GM11168 (cell line): Measurements from ENCODE around the gene ZNF638.

Experiments used
- in situ Hi-C: fragments of 300-500 bp; cut with MboI; formaldehyde crosslinking; loops from one replicate; pipeline ENCODE4 v1.12.0; 2022; ENCODE audit warnings: low sequenced_read_pairs; ENCODE audit not compliant: unreplicated experiment

ZNF638 gene

DNA sequence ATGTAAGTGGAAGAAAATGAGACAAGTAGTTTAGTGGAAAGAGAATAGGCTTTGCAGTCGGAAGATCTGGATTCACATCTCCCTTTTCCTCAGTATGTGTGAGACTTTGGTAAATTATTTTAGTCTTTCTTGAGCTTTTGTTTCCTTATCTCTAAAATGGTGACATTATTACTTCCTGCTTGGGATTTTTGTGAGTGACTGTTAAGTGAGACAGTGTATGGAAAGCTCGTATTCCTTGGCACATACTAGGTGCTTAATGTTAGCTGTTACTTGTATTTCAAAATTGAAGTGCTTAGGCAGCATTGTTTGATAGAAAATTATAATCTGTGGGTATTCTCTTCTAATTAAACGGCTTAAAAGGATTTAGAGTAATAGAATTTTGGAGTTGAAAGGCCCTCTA, 2.0 kb downstream of the ZNF638 start:
- in situ Hi-C loops: no loop called here

DNA sequence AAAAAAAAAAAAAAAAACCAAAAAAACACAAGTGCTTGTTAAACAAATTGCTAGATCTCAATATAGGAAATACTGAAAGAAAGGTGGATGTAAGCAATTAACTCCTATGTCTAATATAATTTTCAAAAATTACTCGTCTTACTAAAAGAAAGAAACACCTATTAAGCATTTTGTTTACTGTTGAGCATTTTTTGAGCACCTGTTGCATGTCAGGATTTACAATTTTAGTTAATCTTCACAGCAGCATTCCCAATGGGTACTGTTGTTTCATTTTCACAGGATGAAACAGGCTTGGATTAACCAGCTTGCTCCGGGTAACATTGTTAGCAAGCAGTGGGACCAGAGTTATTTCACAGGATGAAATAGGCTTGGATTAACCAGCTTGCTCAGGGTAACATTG, 4.8 kb downstream of the ZNF638 start:
- in situ Hi-C loops: no loop called here

DNA sequence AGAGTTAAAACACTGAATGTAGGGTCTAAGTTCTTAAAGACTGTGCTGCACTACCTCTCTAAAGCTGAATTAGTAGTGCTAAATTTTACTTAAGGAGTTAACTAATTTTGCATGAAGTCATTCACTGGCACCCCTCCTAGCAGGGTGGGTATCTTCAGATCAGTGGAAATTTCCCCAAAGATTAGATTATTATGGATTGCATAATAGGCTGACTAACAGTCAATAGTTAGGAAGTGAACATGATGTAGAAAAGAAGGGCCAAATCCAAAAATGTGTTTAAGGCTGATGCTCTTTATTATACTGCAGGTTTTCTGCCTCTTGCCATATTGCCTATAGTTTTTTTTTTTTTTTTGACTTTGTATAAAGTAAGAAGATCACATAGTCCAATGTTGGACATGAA, 5.2 kb downstream of the ZNF638 start:
- in situ Hi-C loops: no loop called here

DNA sequence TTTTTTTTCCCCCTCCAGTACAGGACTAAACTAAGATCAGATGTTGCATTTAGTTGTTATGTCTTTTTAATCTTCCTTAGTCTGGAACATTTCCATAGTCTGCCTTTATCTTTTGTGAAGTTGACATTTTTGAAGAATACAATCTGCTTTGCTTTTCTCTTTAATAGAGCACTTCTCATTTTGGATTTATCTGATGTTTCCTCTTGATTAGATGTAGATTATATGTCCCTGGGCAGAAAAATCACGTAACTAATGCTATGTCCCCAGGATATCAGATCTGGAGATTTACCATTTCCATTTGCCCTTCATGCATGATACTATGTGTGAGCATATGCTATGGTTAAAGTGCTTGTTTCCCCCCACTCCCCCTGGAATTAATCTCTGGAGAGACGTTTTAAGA, 6.2 kb downstream of the ZNF638 start:
- in situ Hi-C loops: no loop called here

DNA sequence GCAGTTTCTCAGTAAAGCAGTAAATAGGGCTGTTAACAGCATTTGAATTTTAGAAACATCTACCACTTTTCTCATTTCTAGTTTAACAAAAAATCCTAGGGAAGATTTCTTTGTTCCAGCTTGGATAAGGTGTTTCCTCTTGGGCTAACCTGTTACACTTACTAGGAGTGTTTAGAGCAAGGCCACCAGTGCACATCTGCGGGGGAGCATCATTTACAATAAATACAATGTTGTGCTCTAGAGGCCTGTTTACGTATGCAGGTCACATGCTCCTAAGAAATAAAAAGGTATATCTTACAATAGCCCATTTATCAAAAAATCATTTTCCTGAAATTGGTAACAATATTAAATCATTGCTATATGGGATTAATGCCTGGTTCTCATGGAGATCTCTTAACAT, 8.1 kb downstream of the ZNF638 start:
- in situ Hi-C loops: no loop called here

DNA sequence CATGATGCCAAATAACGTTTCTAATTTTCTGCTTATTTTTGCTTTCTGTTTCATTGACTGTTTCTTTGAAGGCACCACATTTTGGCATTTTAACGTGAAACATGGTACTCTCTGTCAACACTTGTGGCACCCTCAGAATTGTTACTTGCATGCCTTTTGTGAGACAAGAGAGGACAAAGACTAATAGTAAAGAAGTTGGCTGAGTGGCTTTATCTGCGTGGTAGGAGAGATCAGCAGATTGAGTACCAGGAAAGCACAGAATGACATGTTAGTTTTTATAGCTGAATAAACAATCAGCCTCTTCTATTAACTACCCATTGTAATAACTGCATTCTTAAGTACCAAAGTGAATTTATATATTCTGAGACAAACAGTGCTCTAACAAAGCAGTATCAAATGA, 8.6 kb downstream of the ZNF638 start:
- in situ Hi-C loops: no loop called here

DNA sequence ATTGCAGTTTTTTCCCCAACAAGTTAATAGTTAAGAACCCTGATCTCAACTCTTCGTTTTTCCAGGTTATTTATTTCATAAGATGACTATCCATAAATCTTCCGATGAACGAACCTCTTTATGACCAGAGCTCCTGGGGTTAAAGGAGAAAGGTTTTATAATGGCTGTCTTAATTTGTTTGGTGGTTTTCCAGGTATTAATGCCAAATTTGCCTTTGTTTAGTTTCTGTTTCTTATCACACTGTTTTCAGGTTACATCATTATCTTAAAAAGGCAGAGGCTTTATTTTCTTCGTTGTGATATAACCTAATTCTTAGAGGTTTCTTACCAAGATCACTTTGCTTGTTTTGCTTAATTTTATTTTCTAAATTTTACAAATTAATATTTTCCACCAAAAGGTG, 10.1 kb downstream of the ZNF638 start:
- in situ Hi-C loops: no loop called here

DNA sequence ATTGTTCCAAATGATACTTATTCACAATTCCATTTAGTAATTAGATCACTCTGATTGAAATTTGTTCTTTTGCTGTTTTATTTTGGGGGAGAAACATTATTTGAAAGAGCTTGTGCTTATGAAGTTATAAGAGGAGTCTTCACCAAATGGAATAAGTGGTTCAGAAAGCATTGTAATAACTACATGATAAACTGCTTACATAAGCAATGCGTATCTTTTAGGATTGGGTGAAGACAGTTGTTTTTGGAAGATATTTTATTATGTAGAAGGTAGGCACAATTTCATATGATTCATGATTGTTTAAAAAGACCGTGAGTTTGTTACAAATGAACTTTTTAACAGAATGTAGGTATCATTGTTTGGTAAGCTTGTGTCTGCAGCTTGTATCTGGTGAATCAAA, 14.5 kb downstream of the ZNF638 start:
- in situ Hi-C loops: no loop called here

DNA sequence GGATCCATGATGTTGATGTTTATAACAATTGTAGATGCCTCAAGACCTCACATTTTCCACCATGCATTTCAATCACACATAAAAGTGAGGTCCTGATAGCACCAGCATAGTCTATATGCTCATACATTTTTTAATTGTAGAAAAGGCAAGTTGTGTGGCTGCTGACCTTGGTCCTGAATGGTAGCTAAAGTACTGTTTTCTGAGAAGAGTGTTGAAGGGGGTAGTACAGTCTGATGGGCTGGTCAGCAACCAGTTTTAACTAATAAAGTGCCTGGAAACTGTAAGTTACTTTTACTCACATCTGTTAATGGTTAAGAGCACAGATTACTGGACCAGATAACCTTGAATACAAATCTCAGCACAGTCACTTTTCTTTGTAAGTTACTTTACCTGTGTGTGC, 15.9 kb downstream of the ZNF638 start:
- in situ Hi-C loops: no loop called here

DNA sequence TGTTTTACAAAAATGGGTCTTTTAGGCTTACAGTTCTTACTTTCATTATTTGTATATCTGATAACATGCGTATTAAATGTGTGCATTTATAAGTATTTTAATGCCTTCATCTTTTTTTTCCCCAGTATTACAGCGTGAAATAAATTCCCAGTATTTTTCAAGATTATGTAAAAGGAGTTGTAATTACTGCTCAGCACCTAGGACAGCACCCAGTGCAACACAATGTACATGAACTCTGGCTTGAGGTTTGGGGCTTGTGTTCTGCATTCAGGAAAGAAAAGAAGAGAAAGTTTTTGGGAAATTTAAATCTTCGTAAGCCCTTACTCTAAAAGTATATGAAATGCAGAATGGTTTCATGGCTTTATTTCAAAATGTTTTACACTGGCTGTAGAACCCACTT, 16.7 kb downstream of the ZNF638 start:
- in situ Hi-C loops: no loop called here

DNA sequence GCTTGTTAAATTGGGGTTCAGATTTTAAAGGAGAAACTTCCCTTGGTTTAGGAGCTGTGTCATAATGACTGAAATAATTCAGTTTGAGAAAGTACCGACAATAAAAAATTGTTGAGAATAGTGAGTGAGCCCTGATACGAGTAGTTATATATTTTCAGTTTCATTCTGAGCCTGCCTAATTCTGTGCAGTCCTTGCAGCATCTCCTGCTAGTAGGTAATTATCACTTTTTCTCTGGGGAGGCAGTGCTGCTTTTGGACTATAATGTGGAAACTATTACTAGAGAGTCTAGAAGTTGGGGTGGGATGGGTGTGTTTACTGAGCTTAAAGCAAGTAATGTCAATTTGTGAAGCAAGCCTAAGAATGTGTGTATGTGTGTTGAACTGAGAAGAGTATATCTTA, 21.7 kb downstream of the ZNF638 start:
- in situ Hi-C loops: no loop called here

DNA sequence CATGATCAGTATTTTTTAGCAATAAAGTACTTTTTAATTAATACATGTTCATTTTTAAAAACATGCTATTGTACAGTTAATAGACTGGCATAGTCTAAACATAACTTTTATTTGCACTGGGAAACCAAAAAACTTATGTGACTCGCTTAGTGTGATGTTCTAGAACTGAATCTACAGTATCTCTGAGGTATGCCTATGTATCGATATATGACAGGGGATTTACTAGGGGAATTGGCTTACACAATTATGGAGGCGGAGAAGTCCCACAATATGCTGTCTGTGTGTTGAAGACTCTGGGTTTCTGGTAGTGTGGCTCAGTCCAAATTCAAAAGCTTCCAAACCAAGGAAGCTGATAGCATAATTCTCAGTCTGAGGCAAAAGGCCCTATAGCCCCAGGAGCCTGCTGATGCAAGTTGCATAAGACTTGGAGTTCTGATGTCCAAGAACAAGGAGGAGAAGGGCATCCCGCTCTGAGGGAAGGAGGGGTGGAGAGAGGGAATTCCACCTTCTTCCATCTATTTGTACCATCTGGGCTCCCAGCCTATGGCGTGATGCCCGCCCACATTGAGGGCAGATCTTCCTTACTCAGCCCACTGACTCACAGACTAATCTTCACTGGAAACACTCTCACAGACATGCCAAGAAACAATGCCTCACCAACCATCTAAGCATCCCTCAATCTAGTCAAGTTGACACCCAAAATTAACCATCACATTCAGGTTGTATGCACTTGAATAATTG, 27.5 kb downstream of the ZNF638 start:
- in situ Hi-C loops: no loop called here

DNA sequence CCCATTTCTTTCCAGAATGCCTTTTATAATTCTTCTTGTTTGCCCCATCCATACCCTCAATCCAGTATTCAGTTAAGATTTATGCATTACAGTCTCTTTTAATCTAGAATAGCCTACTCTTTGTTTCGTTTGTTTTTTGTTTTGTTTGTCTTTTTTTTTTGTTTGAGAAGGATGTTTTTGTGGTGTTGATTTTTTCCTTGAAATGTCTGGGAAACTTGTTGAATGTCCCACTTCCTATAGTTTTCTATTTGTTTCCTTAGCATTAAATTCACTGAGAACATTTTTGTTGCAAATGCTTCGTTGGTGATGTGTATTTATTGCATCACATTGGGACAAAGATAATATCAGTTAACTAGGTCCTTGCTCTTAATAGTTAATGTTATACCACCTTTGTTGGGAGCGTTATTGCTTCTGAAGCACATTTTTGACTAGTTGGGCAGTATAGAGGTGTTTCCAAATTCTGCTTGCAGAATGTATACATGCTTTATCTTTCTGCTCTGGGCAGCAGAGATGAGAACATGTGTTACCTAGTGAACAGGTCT, 28.9 kb downstream of the ZNF638 start:
- in situ Hi-C loops: no loop called here

DNA sequence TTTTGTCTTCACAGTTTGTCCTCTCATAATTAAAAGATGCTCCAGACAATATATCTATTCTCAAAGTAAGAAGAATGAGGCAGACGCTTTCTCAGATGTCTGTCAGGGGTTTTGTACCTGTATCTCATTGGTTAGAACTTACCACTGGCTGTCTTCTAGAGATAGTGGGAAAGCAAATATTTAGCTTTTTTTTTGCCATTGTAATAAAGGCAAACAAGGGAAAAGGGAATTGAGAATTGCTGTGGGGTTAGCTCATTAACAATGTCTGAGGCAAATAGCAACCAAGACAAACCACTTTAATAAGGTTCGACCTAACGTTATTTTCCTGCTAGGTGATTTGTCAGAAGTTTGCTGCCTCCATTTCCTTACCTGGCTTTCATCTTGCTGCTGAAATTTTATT, 30.0 kb downstream of the ZNF638 start:
- in situ Hi-C loops: no loop called here

DNA sequence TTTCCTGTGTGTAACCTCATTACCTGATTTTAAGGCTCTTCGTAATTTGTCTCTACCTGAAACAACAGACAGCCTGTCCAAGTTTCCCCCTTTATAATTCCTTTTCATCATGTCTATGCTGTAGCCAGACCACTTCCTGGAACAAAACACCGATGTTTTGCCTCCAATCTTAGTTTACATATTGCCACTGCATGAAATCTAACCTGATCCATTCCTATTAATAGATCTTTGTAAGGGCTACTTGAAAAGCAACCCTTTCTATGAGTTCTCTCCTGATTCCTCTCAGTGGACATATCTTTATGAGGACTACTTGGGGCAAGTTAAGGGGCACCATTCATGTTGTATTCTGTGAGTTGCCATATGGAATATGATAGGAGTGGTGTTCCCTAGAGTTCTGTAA, 30.9 kb downstream of the ZNF638 start:
- in situ Hi-C loops: no loop called here

DNA sequence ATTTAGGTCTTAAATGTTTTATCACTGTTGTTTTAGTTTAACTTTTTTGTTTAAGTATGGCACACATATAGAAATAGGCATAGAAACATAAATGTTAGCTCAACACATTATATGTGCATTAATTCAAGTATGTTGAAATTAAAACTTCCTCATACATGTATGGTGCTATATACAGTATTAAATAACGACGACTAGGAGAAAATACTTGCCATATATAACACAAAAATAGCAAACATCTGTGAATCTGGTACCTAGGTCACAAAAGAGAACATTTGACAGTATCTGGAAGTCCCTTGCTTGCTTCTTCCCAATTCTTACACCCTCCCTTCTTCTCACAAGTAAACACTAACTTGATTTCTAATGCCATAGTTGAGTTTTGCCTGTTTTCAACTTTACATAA, 38.4 kb downstream of the ZNF638 start:
- in situ Hi-C loops: no loop called here

DNA sequence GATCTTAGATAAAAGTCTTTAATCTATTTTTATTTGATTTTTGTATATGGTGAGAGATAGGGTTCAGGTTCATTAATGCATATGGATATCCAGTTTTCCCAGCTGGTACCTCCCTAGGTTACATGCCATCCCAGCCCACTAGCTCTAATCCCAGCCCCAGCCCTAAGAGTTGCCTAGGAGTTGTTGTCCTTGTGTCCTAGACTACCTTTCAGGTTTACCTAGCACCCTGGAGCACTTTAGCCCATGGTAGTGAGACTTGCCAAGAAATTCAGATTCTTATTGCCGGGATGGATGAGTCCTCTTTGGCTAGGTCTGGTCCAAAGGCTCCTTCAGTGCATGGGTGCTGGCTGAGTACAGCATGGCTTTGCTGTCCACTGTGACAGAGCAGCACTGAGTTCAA, 40.5 kb downstream of the ZNF638 start:
- in situ Hi-C loops: no loop called here

DNA sequence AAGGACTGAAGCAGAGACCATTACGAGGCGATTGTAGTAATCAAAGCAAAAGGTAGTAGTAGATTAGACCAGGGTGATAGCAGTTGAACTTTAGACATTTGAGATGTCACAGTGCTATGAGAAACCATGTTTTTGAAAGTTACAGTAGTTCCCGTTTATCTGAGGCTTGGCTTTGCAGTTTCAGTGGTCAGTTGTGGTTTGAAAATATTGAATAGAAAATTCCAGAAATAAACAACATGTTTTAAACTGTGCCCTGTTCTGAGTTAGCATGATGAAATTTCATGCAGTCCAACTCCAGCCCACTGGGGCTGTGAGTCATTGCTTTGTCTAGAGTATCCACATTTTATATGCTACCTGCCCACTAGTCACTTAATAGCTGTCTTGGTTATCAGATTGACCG, 47.5 kb downstream of the ZNF638 start:
- in situ Hi-C loops: no loop called here

DNA sequence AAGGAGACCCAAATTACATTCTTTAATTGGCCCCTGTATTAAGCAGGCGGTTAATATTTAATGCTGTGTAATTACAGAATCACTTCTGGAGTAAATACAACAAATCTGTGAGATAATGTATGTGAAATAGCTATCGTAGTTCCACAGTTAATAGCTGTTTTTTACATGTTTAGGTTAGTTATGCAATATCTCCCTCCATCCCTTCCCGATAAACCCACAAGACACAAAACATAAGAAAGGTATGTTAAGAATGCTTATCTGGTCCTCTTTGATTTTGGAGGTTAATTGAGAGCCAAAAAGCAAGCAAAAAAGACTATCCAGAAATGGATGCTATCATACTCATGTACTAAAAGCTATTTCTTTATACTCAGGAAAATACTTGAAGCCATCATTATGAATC, 49.1 kb downstream of the ZNF638 start:
- in situ Hi-C loops: loop anchor here (10.0 kb wide), 1 partner anchor 74 kb away; the partner anchor contains the start of gene DYSF

DNA sequence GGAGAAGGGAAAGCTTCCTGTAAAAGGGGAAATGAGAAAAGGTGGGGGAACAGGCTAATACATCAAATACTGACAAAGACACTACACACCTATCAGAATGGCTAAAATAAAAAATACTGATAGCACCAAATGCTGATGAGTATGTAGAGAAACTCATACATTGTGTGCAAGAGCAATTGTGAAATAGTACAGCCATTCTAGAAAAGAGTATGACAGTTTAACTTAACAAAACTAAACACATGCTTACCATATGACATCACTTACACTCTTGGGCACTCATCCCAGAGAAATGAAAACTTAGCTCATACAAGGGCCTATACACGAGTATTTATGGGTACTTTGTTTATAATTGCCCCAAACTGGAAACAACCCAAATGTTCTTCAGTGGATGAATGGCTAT, 53.4 kb downstream of the ZNF638 start:
- in situ Hi-C loops: loop anchor here (10.0 kb wide), 1 partner anchor 70 kb away; the partner anchor contains the start of gene DYSF

DNA sequence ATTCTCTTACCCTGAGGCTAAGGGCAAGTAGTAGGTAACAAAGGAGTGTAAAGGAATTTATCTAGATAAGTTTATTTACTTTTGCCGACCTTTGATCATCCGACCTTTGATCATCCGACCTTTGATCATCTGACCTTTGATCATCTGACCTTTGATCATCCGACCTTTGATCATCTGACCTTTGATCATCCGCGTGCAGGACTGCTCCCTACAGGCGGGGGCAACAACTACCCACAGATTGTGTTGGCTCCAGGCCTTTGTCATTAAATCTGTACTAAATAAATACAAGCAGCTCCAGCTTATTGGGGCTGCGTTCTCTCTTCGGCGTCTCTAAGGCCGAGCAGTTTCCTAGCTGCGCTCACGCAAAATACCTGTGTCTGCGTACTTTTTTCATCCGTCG, 56.6 kb downstream of the ZNF638 start:
- in situ Hi-C loops: loop anchor here (10.0 kb wide), 1 partner anchor 67 kb away; the partner anchor contains the start of gene DYSF
